Uterus (tissue), 2 donors: ENCODE data around the gene ZNF385C.
"Not testable (repeated sequence)": the region's sequence is repeated elsewhere in the genome, so short reads cannot be mapped to it uniquely, and the experiment has no call there.

ENCODE experiments used
- CTCF ChIP-seq, 4 experiments: fragments of 200-600 bp in 2 of 4; fragments of 450-650 bp in 2 of 4; sonication (generic) in 2 of 4; IDR thresholded peaks; one replicate each; pipeline ENCODE4 v1.5.1; 2016 to 2019; ENCODE audit warnings: antibody characterized with exemption in 4 of 4, mild to moderate bottlenecking in 2 of 4, moderate library complexity in 1 of 4
- POLR2A ChIP-seq, 2 donors: fragments of 450-650 bp; IDR thresholded peaks; one replicate each; pipeline ENCODE4 v1.6.1; 2016; ENCODE audit warnings: antibody characterized with exemption in 2 of 2, mild to moderate bottlenecking in 1 of 2, moderate library complexity in 1 of 2

- TF ChIP-seq CTCF, POLR2A (IDR thresholded peaks at IDR 0.05): not testable (repeated sequence)
These were observed 77.4 kb downstream of the ZNF385C start for GRCh38 chr17:42020845-42021244.
